Thoracic aorta (tissue), 2 donors: ENCODE data around the gene FSTL4. TPM values are rescaled to one million over a fixed set of nuclear protein-coding genes. Genes with fewer than 3 reads are reported as not detected.

Experiments
- ATAC-seq: fragments of 150-250 bp; one replicate; pipeline ENCODE4 v1.8.0; 2017; ENCODE audit warnings: low read depth; ENCODE audit not compliant: insufficient number of reproducible peaks, low FRiP score
- DNase-seq: peaks from one replicate; pipeline ENCODE4 v3.0.0-alpha.2; 2020; ENCODE audit warnings: low spot score
- H3K27ac ChIP-seq, 2 donors: fragments of 200-600 bp; sonication (generic); 1 replicate in 1 of 2; 2 replicates in 1 of 2; pipeline ENCODE4 v1.5.1; 2016; ENCODE audit warnings: mild to moderate bottlenecking in 2 of 2, moderate library complexity in 2 of 2
- H3K27me3 ChIP-seq: fragments of 200-600 bp; sonication (generic); replicated peaks from 2 replicates; pipeline ENCODE4 v1.6.0; 2016; ENCODE audit warnings: mild to moderate bottlenecking; ENCODE audit not compliant: insufficient read depth
- H3K36me3 ChIP-seq: fragments of 200-600 bp; sonication (generic); one replicate; pipeline ENCODE4 v1.5.1; 2016
- H3K4me1 ChIP-seq, 2 donors: fragments of 200-600 bp; sonication (generic); 1 replicate in 1 of 2; 2 replicates in 1 of 2; pipeline versions ENCODE4 v1.5.1 to v1.6.0; 2016; ENCODE audit warnings: low read depth in 2 of 2, mild to moderate bottlenecking in 1 of 2; ENCODE audit not compliant: control insufficient read depth in 1 of 2
- H3K4me3 ChIP-seq: fragments of 200-600 bp; sonication (generic); 2 replicates; pipeline ENCODE4 v1.5.1; 2016; ENCODE audit warnings: mild to moderate bottlenecking
- H3K9me3 ChIP-seq: fragments of 200-600 bp; sonication (generic); 2 replicates; pipeline ENCODE4 v1.5.1; 2016
- CTCF ChIP-seq: fragments of 200-600 bp; sonication (generic); IDR thresholded peaks from one replicate; pipeline ENCODE4 v1.5.1; 2019; ENCODE audit warnings: antibody characterized with exemption
- total RNA-seq, 2 donors: library from RNA; depleted of rRNA; stranded (reverse); fragments of >200 nt; gene quantifications; one replicate each; pipeline versions ENCODE4 v1.1.0 to v1.2.3, GENCODE V29; 2016

Gene FSTL4
- total RNA-seq, 2 donors from 2014 or later = not detected

- no peaks in the 10 kb centered on the region for H3K36me3 ChIP-seq
- no peaks in the 10 kb centered on the region for H3K9me3 ChIP-seq
- H3K27me3 ChIP-seq = no peaks in the 10 kb centered on the region
- no peaks in the 10 kb centered on the region for H3K4me1 ChIP-seq
- H3K27ac ChIP-seq = no peak overlapping the region
- DNase-seq = no peak
- no peak overlapping the region for H3K4me3 ChIP-seq
- TF ChIP-seq CTCF = no peak
- no peak for ATAC-seq
Observed at GRCh38 chr5:133453084-133453780, 159.1 kb downstream of the FSTL4 start.

GRCh38 chr5:133451926-133452325 is 160.4 kb downstream of the FSTL4 start:
- DNase-seq = no peak
- H3K27me3 ChIP-seq = no peaks in the 10 kb centered on the region
- no peak for ATAC-seq
- H3K4me3 ChIP-seq = no peak overlapping the region
- H3K9me3 ChIP-seq = no peaks in the 10 kb centered on the region
- no peak overlapping the region for H3K27ac ChIP-seq
- H3K36me3 ChIP-seq = no peaks in the 10 kb centered on the region
- H3K4me1 ChIP-seq = no peaks in the 10 kb centered on the region
- TF ChIP-seq CTCF = no peak

- Histone ChIP-seq H3K27me3 (no peaks in the 10 kb centered on the region), H3K9me3 (no peaks in the 10 kb centered on the region), H3K27ac (no peak overlapping the region), H3K4me3 (no peak overlapping the region), H3K36me3 (no peaks in the 10 kb centered on the region), H3K4me1 (no peaks in the 10 kb centered on the region)
- ATAC-seq (no peak), DNase-seq (no peak)
- no peak for TF ChIP-seq CTCF
Observed at GRCh38 chr5:133450286-133450685, 162.1 kb downstream of the FSTL4 start.

GRCh38 chr5:133449181-133449580 is 163.2 kb downstream of the FSTL4 start:
- ATAC-seq (no peak), DNase-seq (no peak)

GRCh38 chr5:133446440-133446839 is 165.9 kb downstream of the FSTL4 start:
- TF ChIP-seq CTCF = no peak
- Histone ChIP-seq H3K4me3 (no peak overlapping the region), H3K4me1 (no peaks in the 10 kb centered on the region), H3K27me3 (no peaks in the 10 kb centered on the region), H3K36me3 (no peaks in the 10 kb centered on the region), H3K9me3 (no peaks in the 10 kb centered on the region), H3K27ac (no peak overlapping the region)
- DNase-seq = no peak
- ATAC-seq = no peak

More at GRCh38 chr5:133449181-133449580, 163.2 kb downstream of the FSTL4 start:
- no peak overlapping the region for H3K27ac ChIP-seq
- no peak for TF ChIP-seq CTCF
- no peaks in the 10 kb centered on the region for H3K4me1 ChIP-seq
- H3K36me3 ChIP-seq = no peaks in the 10 kb centered on the region
- no peaks in the 10 kb centered on the region for H3K9me3 ChIP-seq
- no peaks in the 10 kb centered on the region for H3K27me3 ChIP-seq
- H3K4me3 ChIP-seq = no peak overlapping the region
